ENCODE results near the gene MAG.

MAG gene

DNA sequence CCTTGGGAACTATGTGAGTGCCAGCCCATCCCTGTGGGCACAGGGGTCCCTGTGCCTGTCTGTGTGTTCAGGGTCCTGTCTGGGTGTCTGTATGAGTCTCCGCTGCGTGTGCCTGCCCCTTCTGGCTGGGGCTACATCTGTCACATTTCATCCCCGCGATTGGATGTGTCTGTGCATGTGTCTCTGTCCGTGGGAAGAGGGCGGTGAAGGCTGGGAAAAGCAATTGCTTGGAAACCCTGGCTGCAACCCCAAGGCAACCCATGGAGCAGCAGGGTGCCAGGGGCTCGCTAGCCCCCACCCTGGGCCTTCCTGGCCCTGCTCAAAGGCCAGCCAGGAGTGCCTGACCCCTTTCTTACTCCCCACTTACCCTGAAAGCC is 1.4 kb downstream of the MAG start:
- TF ChIP-seq, protein P1, sequence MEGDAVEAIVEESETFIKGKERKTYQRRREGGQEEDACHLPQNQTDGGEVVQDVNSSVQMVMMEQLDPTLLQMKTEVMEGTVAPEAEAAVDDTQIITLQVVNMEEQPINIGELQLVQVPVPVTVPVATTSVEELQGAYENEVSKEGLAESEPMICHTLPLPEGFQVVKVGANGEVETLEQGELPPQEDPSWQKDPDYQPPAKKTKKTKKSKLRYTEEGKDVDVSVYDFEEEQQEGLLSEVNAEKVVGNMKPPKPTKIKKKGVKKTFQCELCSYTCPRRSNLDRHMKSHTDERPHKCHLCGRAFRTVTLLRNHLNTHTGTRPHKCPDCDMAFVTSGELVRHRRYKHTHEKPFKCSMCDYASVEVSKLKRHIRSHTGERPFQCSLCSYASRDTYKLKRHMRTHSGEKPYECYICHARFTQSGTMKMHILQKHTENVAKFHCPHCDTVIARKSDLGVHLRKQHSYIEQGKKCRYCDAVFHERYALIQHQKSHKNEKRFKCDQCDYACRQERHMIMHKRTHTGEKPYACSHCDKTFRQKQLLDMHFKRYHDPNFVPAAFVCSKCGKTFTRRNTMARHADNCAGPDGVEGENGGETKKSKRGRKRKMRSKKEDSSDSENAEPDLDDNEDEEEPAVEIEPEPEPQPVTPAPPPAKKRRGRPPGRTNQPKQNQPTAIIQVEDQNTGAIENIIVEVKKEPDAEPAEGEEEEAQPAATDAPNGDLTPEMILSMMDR (IDR thresholded peaks at IDR 0.05) = no peak
- Histone ChIP-seq H3K4me3 (no peak overlapping the region), H3K27ac (no peak overlapping the region)
- DNase-seq (ENCODE audit: low spot score) = no peak

DNA sequence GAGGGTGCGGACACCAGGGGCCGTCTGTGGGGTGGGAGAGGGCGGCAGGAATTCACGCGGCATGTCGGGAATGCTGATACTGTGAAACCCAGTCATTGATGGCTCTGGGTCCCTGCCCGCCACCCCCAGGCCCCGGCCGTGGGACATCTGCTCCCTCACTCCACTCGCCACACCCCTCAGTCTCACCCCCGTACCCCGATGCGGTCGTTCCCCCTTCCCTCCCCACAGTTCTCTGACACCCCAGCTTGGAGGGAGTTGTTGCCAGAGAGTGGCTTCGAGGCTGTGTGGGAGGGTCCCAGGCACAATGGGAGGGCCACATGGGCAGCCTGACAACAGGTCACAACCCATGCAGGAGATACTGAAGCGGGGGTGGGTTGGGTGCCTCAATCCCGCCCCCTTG is 1.8 kb downstream of the MAG start:
- H3K4me3 ChIP-seq = no peak overlapping the region
- TF ChIP-seq, protein P1 (IDR thresholded peaks at IDR 0.05) = no peak
- H3K27ac ChIP-seq = no peak overlapping the region
- no peak for DNase-seq (ENCODE audit: low spot score)

DNA sequence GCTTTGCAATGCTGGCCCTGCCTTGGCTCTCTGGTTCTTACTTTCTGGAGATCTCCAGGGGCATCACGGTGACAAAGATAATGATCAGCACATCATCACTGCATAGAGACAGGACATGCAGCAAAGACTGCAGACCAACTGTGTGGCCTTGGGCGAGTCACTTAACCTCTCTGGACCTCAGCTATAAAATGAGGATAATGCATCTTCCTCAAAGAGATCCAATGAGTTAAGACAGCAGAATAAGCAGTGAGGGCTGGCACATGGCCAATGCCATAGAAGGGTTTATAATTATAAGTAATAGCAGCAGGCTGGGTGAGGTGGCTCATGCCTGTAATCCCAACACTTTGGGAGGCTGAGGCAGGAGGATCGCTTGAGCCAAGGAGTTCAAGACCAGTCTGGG is 2.4 kb downstream of the MAG start:
- DNase-seq (ENCODE audit: low spot score) = no peak
- Histone ChIP-seq H3K27ac (no peak overlapping the region), H3K4me3 (no peak overlapping the region)
- TF ChIP-seq, protein P1 (IDR thresholded peaks at IDR 0.05) = no peak

DNA sequence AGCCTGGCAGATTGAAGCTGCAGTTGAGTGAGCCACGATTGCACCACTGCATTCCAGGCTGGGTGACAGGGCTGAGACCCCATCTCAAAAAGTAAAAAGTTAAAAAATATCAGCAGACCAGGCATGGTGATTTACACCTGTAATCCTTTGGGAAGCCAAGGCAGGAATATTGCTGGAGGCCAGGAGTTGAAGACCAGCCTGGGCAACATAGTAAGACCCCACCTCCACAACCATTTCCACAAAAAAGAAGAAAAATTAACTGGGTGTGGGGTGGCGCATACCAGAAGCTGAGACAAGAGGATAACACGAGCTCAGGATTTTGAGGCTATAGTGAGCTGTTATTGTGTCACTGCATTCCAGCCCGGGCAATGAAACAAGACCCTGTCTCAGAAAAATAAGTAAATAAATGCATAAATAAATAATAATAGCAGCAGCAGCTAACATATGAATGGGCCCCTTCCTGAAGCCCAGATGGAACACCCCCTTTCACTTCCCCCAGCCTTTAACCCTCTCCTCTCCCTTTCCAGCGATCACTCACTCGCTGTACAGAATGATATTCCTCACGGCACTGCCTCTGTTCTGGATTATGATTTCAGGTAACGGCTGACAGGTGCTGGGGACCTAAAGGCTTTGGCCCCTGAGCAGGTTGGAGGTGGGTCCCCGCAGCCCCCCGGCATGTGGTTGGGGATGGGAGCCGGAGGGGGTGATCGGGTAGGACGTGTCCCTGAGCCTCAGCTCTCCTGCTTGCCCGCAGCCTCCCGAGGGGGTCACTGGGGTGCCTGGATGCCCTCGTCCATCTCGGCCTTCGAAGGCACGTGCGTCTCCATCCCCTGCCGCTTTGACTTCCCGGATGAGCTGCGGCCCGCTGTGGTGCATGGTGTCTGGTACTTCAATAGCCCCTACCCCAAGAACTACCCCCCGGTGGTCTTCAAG is 3.2 kb downstream of the MAG start:
- H3K4me3 ChIP-seq = no peak overlapping the region

DNA sequence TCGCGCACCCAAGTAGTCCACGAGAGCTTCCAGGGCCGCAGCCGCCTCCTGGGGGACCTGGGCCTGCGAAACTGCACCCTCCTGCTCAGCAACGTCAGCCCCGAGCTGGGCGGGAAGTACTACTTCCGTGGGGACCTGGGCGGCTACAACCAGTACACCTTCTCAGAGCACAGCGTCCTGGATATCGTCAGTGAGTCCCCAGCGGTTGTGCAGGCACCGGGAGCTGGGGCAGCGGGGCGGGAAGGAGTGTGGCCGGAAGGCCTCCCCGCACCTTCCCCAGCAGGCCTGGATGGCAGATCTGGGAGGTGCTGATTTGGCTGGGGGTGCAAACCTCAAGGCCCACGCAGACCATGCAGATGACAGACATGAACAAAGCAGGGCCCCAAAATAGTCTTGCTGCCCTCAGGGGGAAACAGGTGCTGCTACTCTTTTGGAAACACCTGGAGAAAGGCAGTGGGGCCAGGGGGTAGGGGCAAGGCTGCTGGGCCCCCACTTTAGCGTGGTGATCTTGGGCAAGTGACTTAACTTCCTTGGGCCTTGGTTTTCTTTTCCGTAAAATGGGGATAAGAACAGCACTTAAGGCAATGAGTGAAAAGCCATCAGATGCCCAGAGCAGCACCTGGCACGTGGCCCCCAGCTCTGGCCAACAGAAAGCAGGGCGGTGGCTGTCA is 4.0 kb downstream of the MAG start:
- Histone ChIP-seq H3K4me3 (no peak overlapping the region), H3K27ac (no peak overlapping the region)
- TF ChIP-seq, protein P1 (IDR thresholded peaks at IDR 0.05) = no peak
- no peak for DNase-seq (ENCODE audit: low spot score)

More for the DNA sequence above, 3.2 kb downstream of the MAG start:
- TF ChIP-seq, protein P1 (IDR thresholded peaks at IDR 0.05) = no peak
- no peak overlapping the region for H3K27ac ChIP-seq
- no peak for DNase-seq (ENCODE audit: low spot score)

DNA sequence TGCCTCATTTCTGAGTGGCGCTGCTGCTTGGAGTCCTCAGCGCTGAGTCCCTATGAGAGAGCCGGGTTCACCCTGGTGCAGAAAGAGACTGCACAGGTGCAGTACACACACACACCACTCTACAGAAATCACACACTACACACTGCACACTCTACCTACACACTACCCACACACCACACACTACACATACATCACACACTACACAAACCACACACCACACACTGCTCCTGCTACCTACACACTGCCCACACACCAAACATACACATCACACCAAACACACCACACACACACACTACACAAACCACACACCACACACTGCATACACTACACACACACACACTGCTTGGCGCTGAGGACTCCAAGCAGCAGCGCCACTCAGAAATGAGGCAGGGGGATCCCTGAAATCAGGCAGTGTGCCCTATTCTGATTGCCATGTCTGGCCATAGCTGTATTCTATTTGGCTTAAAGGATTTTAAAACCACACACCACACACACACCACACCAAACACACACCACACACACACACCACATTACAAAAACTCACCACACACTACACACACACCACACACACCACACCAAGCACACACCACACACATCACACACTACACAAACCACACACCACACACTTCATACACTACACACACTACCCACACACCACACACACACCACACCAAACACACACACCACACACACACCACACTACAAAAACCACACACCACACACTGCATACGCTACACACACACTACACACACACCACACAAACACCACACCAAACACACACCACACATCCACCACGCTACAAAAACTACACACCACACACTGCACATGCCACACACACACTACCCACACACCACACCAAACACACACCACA is 4.9 kb downstream of the MAG start:
- TF ChIP-seq, protein P1 (IDR thresholded peaks at IDR 0.05) = no peak
- no peak for DNase-seq (ENCODE audit: low spot score)
- H3K27ac ChIP-seq = no peak overlapping the region
- no peak overlapping the region for H3K4me3 ChIP-seq

All from coronary artery (tissue), 2 donors.